Tibial artery (tissue), 4 donors: ENCODE results near the gene SMIM45.

ENCODE experiments used
- DNase-seq, 2 donors: peaks; one replicate each; pipeline ENCODE4 v3.0.0-alpha.2; 2019
- H3K27ac ChIP-seq, 2 donors: fragments of 200-600 bp; sonication (generic) in 1 of 2; 1 replicate in 1 of 2; 2 replicates in 1 of 2; pipeline ENCODE4 v1.5.1; 2018 to 2019; ENCODE audit warnings: mild to moderate bottlenecking in 1 of 2
- H3K27me3 ChIP-seq, 2 donors: fragments of 200-600 bp; sonication (generic) in 1 of 2; one replicate each; pipeline versions ENCODE4 v1.5.1 to v1.6.0; 2016 to 2019
- H3K36me3 ChIP-seq, 3 donors: fragments of 200-600 bp; sonication (generic) in 2 of 3; one replicate each; pipeline ENCODE4 v1.5.1; 2016 to 2019; ENCODE audit warnings: mild to moderate bottlenecking in 2 of 3
- H3K4me1 ChIP-seq, 4 donors: fragments of 200-600 bp; sonication (generic) in 2 of 4; 1 replicate in 3 of 4; 2 replicates in 1 of 4; pipeline ENCODE4 v1.5.1; 2016 to 2019
- H3K4me3 ChIP-seq, 2 donors: fragments of 200-600 bp; sonication (generic) in 1 of 2; 1 replicate in 1 of 2; 2 replicates in 1 of 2; pipeline ENCODE4 v1.5.1; 2018 to 2019; ENCODE audit warnings: mild to moderate bottlenecking in 2 of 2
- H3K9me3 ChIP-seq, 3 donors: fragments of 200-600 bp; sonication (generic) in 1 of 3; one replicate each; pipeline ENCODE4 v1.5.1; 2016 to 2019
- CTCF ChIP-seq, 2 experiments: fragments of 200-600 bp in 1 of 2; fragments of 450-650 bp in 1 of 2; IDR thresholded peaks; one replicate each; pipeline ENCODE4 v1.5.1; 2017 to 2019; ENCODE audit warnings: antibody characterized with exemption in 2 of 2, mild to moderate bottlenecking in 1 of 2, moderate library complexity in 1 of 2
- intact Hi-C: fragments of 100-400 bp; cut with DNase I; formaldehyde crosslinking; loops from one replicate; pipeline ENCODE4 v1.15.0; 2023; ENCODE audit warnings: low total_unique reads

SMIM45 gene

GRCh38 chr22:41989246-41989645 is 37.3 kb downstream of the SMIM45 start:
- TF ChIP-seq CTCF (IDR thresholded peaks at IDR 0.05): no peak
- Histone ChIP-seq H3K27ac (no peak overlapping the region), H3K4me1 (no peaks in the 10 kb centered on the region), H3K36me3 (no peaks in the 10 kb centered on the region), H3K4me3 (no peak overlapping the region), H3K27me3 (peaks cover 0 to 8% of the 10 kb centered on the region in 2 donors), H3K9me3 (no peaks in the 10 kb centered on the region)
- DNase-seq: peak in 1 of 2 donors; percentile 21
- intact Hi-C loops: no loop called here

- Histone ChIP-seq H3K4me1 (no peaks in the 10 kb centered on the region), H3K4me3 (no peak overlapping the region), H3K27me3 (peaks cover 0 to 8% of the 10 kb centered on the region in 2 donors), H3K27ac (no peak overlapping the region), H3K9me3 (no peaks in the 10 kb centered on the region), H3K36me3 (no peaks in the 10 kb centered on the region)
- TF ChIP-seq CTCF (IDR thresholded peaks at IDR 0.05): no peak
- DNase-seq: peak in 1 of 2 donors; percentile 31
- intact Hi-C loops: no loop called here
Measured at GRCh38 chr22:41991111-41991510, 39.2 kb downstream of the SMIM45 start.

- no peak overlapping the region for H3K27ac ChIP-seq
- no peak for TF ChIP-seq CTCF (IDR thresholded peaks at IDR 0.05)
- peak in 1 of 2 donors; percentile 29 for DNase-seq
- H3K9me3 ChIP-seq: no peaks in the 10 kb centered on the region
- no peak overlapping the region for H3K4me3 ChIP-seq
- H3K36me3 ChIP-seq: no peaks in the 10 kb centered on the region
- peaks cover 0 to 17% of the 10 kb centered on the region in 2 donors for H3K27me3 ChIP-seq
- intact Hi-C loops: no loop called here
- H3K4me1 ChIP-seq: no peaks in the 10 kb centered on the region
Measured at GRCh38 chr22:41992496-41992895, 40.5 kb downstream of the SMIM45 start.

- DNase-seq: peak in 1 of 2 donors; percentile 31
- intact Hi-C loops: no loop called here
- H3K9me3 ChIP-seq: no peaks in the 10 kb centered on the region
- H3K4me1 ChIP-seq: peaks cover 0 to 8% (median 0%) of the 10 kb centered on the region in 4 donors
- H3K27ac ChIP-seq: no peak overlapping the region
- H3K4me3 ChIP-seq: no peak overlapping the region
- no peak for TF ChIP-seq CTCF (IDR thresholded peaks at IDR 0.05)
- peaks cover 0 to 35% of the 10 kb centered on the region in 2 donors for H3K27me3 ChIP-seq
- H3K36me3 ChIP-seq: no peaks in the 10 kb centered on the region
Measured at GRCh38 chr22:41995211-41995610, 43.3 kb downstream of the SMIM45 start.

GRCh38 chr22:41996826-41997225 is 44.9 kb downstream of the SMIM45 start:
- Histone ChIP-seq H3K4me1 (peaks cover 0 to 8% (median 0%) of the 10 kb centered on the region in 4 donors), H3K36me3 (no peaks in the 10 kb centered on the region), H3K27me3 (peaks cover 0 to 38% of the 10 kb centered on the region in 2 donors), H3K9me3 (no peaks in the 10 kb centered on the region), H3K27ac (no peak overlapping the region), H3K4me3 (no peak overlapping the region)
- intact Hi-C loops: no loop called here
- no peak for TF ChIP-seq CTCF (IDR thresholded peaks at IDR 0.05)
- peak in 1 of 2 donors; percentile 48 for DNase-seq
